Activated CD4-positive, CD25-positive, alpha-beta regulatory T cell treated with anti-CD3 and anti-CD28 coated beads, Interleukin-2, amount 50 U/mL, for 24 hours (primary cell): ENCODE data around the gene B3GALT2.
"Not testable (repeated sequence)": the region's sequence is repeated elsewhere in the genome, so short reads cannot be mapped to it uniquely, and the experiment has no call there.

ENCODE experiments used
- ATAC-seq, 2 donors: fragments of 150-1000 bp; cut with Tn5 transposase; one replicate each; pipeline ENCODE4 v1.10.0; 2021; ENCODE audit warnings: mild to moderate bottlenecking in 1 of 2, moderate library complexity in 1 of 2

B3GALT2 gene

GRCh38 chr1:193185901-193186731 is at the start of gene B3GALT2:
B3GALT2 (minus strand) TSS chr1:193186613; CDS start chr1:193181562, 5,051 bp downstream.
- ATAC-seq, result peak in 1 of 2 donors; percentile 56

- ATAC-seq, result no peak
These were observed 48.1 kb upstream of the B3GALT2 start for GRCh38 chr1:193234530-193234929.

GRCh38 chr1:193231146-193231545 is 44.7 kb upstream of the B3GALT2 start:
- not testable (repeated sequence) for ATAC-seq

- no peak for ATAC-seq
These were observed 42.7 kb upstream of the B3GALT2 start for GRCh38 chr1:193229136-193229535.

GRCh38 chr1:193222056-193222615 is 35.7 kb upstream of the B3GALT2 start:
- ATAC-seq, result no peak

- no peak for ATAC-seq
These were observed 35.2 kb upstream of the B3GALT2 start for GRCh38 chr1:193221651-193222050.

- ATAC-seq, result no peak
These were observed 33.0 kb upstream of the B3GALT2 start for GRCh38 chr1:193219391-193219790.

GRCh38 chr1:193216920-193217319 is 30.5 kb upstream of the B3GALT2 start:
- no peak for ATAC-seq

GRCh38 chr1:193213998-193214397 is 27.6 kb upstream of the B3GALT2 start:
- no peak for ATAC-seq

- no peak for ATAC-seq
These were observed 26.2 kb upstream of the B3GALT2 start for GRCh38 chr1:193212637-193213036.

GRCh38 chr1:193211539-193211938 is 25.1 kb upstream of the B3GALT2 start:
- ATAC-seq, result no peak

GRCh38 chr1:193210996-193211395 is 24.6 kb upstream of the B3GALT2 start:
- no peak for ATAC-seq

GRCh38 chr1:193201021-193201420 is 14.6 kb upstream of the B3GALT2 start:
- no peak for ATAC-seq

- ATAC-seq, result no peak
These were observed 13.5 kb upstream of the B3GALT2 start for GRCh38 chr1:193199940-193200339.

GRCh38 chr1:193192586-193192985 is 6.2 kb upstream of the B3GALT2 start:
- no peak for ATAC-seq

GRCh38 chr1:193190096-193190744 is 3.8 kb upstream of the B3GALT2 start:
- ATAC-seq, result no peak

- no peak for ATAC-seq
These were observed 3.2 kb upstream of the B3GALT2 start for GRCh38 chr1:193189442-193190095.

- ATAC-seq, result not testable (repeated sequence)
These were observed 2.5 kb upstream of the B3GALT2 start for GRCh38 chr1:193188915-193189314.

GRCh38 chr1:193187114-193187513 is 701 bp upstream of the B3GALT2 start:
- no peak for ATAC-seq

GRCh38 chr1:193185211-193185610 is 1.2 kb downstream of the B3GALT2 start:
- no peak for ATAC-seq

GRCh38 chr1:193184776-193185175 is 1.6 kb downstream of the B3GALT2 start:
- ATAC-seq, result no peak

- peak in 1 of 2 donors; percentile 57 for ATAC-seq
These were observed 3.3 kb downstream of the B3GALT2 start for GRCh38 chr1:193183019-193183627.

- no peak for ATAC-seq
These were observed 4.4 kb downstream of the B3GALT2 start for GRCh38 chr1:193181985-193182384.
